GM18870 (cell line): ENCODE results near the gene ITGB2.

Experiments
- ATAC-seq: cut with Tn5 transposase; IDR thresholded peaks from one replicate; pipeline ENCODE4 v1.9.1; 2021; ENCODE audit warnings: moderate library complexity; ENCODE audit not compliant: unreplicated experiment

Gene ITGB2

DNA sequence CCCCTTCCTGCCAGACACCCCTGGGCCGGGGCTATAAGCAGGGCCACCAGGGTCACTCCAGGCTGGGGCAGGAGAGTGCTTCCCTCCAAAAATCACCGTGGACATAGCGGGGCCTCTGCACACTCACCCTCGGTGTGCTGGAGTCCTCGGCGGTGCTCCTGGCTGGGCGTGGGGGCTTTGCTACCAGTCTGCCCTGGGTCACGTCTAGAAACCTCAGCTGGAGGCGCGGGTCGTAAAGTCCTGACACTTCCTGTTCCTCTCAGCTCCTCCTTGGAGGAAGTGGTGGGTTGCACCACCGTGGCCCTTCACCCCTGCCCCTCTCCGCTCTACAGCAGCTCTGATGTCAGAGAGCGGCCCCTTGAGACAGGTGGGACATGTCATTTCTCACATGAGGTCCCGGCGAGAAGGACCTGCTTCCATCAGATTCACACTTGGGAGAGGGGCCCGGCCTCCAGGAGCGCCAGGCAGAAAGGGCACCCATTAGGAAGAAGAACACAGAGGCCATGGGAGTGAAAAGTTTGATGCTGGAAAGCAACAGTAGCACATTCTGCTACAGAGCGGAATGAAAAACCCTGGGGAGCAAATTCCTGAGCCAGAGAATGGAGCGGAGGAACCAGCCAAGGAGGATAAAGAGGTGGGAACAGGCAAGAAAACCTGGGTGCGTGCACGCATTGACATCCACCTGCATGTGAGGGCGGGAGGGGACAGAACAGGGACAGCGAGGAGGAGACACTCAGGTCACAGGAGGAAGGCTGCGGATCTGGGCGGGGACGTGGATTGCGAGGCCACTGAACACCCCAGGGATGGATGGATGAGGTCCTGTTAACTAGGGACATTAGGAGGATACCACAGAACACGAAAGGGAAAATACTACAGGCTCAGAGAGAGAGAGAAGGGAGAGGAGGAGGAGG, at the start of gene ITGB2:
Gene ITGB2, minus strand, starts transcription at position 206 of the 911 bp plus-strand sequence. CDS start 10,117 bp downstream, outside the sequence.
- ATAC-seq, result no peak

DNA sequence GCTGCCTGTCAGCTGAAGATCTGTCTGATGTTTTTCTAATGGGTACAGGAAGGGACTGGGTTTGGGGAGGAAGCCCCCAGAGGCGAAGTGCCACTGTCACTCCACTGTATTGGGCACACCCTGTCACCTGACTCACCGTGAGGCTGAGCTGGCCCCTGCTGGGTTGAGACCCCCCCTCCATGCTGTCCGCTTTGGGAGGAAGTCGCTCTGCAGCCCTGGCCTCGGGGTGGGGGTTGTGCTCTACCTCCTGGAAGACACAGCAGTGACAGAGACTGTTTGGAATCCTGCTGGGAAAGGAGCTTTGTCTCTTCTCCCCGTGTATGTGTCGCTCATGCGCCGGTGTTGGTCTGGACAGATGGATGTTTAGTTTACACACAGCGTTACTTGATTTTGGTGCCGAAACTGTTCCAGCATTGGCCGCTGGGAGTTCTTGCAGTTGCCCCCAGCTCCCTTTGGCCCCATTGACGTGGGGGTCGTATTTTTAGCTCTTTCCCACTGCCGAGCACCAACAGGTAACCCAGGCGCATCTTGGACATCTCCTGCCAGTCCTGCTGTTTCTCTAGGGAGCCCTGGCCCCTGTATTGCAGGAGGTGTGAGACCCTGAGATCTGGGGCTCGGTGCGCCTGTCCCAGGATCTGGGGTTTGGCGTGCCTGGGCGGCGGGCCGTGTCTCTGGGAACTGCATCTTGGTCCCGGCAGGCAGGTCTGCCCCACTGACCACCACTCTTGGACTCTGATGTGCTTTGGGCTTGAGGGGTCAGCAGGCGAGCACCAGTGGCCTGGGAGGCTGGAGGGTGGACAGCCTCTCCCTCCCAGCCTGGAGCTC, 49.4 kb upstream of the ITGB2 start:
- ATAC-seq, result no peak

DNA sequence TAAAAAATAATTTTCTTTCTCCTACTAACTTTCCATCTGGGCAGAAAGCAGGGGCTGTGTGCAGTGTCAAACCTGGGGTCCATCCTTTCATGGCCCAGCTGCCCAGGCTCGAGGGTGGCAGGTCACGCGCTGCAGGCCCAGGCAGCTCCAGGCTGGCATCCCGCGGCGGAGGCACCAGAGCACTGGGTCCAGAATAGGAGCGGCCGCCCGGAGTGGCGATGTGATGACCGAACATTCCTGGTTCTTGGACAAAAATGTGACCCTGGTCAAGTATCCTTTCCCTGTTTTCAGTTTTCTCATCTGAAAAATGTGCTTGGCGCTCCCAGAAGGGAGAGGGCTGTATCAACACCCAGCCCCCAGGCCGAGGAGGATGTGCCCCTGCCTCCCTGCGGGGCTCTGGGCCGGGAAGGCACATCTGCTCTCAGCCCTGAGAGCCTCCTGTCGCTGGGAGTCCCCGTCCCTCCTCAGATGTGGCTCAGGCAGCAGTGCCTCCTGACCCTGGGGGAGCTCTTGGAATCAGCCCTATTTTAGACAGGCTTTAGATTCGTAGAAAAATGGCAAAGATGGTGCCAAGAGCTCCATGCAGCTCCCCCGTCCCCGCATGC, 48.5 kb upstream of the ITGB2 start:
- no peak for ATAC-seq

DNA sequence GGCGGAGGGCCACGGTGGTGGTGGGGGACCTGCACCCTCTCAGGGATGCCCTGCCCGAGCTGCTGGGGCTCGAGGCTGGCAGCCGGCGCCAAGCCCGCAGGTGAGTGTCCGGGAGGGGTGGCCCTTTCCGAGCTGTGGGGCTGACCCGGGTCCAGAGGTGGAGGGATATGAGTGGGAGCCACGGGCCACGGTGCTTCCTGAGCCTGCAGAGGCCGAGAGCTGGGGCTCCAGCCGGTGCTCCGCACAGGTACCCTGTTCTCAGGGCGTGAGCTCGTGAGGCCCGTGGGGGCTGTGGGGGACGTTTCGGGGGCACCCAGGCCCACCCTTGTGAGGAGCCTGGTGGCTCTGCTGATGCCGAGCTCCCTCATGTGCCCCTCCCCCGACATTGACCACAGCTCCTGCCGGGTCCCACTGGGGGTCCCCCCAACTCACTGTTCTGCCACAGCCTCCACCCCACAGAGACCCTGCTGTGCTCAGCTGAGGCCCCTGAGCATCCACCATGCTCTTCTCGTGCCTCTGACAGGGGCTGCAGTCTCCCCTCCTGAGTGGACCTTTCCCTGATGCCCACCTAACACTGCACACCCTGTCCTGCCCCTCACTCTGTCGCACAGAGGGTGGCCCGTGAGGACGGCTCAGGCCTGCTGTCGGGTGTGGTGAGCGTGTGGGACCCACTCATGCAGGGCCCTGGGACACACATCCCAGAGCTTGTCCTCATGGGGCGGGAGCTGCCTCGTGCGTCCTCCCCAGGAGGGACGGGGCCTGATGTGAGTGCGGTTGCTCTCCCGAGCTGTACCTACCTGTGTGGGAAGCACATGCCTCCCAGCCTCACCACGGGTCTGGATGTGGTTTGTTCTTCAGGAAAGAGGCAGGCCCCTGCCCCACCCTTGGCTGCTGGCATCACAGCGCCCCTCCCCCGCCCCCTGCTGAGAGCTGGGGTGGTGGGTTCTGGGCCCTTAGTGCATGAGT, 46.7 kb upstream of the ITGB2 start:
- ATAC-seq, result no peak

DNA sequence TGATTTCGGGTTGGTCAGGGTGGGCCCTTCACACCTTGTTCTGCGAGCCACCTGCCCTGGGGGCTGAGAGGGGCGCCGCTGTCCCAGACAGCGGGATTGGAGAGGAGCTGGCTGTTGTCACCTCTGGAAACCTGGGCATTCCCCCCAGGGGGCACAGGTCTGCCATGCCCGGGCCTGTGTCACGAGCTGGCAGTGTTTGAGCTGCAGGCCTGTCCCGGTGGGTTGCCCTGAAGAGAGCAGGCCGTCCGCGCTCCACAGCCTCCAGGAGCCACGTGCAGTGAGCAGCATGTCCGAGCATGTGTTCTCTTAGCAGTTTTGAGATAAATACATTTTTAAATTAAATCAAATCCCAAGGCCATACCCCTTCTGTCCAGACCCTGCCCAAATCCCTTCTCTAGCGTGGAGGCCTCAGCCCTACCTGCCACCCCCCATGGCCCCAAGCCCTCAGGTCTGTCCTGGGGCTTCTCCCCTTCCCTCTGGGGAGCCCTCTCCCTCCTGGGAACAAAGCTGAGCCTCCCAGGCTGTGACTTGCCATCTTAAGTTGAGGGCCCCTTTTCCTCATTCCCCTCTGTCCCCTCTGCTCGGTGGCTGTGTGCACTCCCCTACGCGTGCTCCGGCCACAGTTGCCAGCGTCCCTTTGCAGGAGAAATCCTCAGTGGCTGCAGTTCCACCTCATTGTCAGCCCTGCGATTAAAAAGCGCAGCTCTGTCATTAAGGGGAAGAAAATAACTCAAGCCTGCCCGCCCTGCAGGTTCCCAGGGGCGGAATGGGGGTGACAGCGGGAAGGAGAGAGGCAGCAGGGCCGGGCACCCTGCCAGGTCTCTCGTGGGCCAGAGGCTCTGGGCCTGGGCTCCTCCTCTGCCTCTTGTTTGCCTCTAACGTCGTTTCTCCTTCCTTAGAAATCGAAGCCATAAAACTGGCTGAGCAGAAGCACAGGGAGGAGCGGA, 45.7 kb upstream of the ITGB2 start:
- ATAC-seq, result no peak

DNA sequence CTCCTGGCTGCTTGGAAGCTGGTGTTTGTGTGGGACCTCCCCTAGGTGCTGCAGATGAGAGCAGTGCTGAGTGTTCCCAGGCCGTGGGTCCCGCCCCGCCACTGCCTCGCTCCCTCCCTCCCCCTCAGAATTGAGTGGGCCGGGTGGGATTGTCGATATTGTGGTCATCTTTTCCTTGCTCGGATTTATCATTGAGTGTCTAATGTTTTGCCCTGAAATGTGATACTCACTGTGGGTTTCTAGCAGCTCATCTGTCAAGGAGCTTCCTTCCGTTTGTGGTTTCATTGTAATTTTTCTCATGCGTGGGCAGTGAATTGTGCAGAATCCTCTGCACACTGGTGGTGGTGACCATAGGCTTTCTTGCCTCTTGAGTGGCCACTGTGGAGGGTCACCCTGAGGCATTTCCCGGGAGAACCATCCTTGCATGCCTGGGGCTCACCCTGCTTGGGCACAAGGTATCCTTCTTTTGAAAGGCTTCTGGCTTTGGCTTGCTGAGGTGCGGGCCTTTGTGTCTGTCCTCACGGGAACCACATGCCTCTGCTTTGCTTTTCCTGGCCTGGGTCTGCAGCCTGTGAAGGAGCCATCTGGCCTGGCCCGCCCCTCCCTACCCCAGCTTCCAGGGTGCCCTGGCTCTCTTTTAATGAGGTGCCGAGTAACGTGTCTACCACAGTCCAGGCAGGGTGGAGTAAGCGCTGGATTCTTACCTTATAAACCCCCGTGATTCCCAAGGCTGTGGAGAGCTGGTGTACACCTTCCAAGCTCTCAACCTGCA, 44.7 kb upstream of the ITGB2 start:
- no peak for ATAC-seq

DNA sequence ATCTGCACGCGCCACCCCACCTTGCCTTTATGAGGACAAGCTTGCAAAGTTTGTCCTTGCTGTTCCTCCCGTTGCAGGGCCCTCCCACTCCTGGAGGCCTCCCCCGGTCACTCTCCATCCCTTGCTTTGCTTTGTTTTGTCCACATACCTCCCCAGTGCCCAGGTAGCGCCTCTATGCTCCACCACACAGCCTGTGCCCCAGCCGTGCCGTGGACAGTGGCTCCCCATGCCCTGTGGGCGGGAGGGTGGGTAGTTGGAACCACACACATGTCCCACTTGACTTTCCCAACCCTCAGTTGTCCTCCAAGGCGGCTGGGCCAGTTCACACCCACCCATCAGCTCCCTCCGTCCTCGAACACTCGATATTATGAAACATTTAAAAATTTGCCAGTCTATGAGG, 43.7 kb upstream of the ITGB2 start:
- no peak for ATAC-seq

DNA sequence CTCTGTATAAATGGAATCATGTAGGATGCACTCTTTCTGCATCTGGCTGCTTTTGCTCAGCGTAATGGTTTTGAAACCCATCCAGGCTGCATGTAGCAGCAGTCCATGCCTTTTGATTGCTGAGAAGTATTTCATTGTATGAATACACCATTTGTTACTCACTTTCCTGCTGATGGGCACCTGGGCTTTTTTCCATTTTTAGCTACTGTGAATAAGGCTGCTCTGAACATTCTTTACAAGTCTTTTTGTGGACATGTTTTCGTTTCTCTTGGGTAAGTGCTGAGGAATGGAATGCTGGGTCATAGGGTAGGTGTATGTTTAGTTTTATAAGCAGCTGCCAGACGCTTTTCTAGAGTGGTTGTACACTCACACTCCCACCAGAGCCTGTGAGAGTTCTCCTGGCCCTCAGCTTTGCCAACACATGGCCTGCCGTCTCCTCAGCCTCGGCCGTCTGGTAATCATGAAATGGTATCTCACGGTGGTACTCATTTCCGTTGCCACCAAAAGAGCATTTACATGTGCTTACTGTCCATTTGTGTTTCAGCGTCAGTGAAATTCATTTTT, 41.8 kb upstream of the ITGB2 start:
- no peak for ATAC-seq

DNA sequence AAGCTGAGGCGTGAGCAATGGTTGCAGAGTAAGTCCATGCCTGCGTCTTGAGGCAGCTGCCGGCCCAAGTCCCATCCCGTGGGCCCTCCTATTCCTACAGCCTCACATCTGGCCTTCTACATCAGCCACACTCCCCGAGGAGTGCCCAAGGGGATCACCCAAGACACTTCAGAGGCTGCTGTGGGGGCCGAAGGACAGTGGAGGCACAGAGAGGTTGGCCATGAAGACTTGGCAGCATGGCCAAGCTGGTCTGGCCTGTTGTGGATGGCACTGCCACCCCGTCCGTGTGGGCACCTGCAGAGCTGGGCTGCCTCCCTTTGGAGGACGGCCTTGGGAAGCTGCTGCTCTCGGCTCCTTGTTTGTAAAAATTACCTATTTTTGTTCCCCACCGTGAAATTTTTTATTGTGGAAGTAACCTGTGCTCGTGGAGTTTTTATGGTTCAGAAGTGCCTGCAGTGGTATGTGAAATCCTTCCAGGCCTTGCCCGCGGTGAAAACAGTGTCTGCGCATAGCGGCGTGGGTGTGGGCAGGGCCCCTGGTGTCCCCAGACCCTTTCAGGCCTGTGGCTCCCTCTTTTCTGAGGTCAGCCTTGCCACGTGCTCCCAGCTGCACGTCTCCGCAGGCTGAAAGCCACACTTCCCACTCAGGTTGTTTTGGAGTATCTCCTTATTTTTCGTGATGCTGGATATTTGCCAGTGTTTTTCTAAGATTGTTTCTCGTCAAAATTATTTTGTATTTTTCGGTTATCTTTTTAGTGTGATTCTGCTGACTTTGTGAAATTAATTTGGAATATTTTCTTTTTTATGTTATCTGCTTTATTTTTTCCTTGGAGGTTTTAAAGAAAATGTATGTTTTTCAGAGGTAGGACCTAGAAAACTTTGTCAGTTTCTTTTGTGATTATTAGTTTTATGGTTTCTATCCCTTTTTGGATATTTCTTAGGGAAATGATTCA, 39.7 kb upstream of the ITGB2 start:
- no peak for ATAC-seq

DNA sequence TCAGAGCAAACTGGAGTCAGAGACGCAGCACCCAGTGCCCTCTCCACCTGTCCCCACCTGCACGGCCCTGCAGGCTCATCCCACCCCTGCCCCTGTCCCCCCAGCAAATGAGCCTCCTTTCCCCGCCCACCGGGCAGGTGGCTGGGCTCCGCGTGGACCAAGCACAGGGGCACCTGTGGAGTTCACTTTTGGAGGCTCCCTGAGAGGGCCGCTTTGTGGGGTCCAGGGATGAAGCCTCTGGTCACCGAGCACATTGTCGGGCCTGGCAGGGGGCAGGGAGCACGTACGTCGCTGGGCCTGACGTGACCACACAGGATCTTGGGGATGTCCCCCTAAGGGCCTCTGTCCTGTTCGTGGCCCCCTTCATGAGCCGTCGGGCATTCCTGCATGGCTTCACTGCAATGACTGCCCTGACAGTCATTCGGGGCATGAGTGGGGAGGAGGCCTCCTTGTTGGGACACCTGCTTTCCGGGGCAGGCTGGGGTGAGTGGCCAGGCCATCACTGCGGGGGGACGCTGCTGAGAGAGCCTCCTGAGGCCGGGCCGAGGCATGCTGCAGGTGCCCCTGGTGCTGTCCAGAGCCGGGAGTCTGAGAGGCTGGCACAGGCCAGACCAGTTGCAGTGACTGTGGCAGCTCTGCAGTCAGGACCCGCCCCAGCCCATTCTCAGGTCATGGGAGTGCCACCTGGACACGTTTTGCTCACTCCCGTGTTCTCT, 38.8 kb upstream of the ITGB2 start:
- ATAC-seq, result no peak

DNA sequence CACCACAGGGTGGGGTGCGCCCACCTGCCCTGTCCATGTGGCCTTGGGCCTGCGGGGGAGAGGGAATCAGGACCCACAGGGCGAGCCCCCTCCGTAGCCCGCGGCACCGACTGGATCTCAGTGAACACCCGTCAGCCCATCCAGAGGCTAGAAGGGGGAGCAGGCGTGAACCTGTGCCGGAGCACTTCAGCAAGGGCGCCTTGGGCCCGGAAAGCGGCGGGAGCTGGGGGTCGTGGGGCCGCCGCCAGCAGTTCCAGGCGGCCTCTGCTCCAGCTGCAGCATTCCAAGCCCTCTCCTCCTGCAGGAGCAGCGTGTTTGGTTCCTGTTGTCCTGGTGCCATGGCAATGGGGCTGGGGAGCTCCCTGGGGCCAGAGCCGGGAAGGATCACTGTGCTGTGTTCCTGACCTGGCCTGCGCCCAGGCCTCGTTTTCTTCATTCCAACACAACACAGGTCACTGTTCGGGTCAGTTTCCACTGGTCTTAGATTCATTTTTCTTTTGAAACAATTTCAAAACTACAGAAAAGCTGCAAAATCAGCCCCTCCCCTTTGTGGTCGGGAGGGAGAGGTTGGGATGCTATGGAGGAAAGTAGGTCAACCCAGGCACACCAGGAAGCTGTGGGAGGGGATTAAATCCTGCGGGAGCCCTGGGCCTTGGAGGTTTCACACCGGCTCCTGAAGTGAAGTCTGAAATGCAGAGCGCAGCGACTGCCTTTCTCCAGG, 37.9 kb upstream of the ITGB2 start:
- ATAC-seq, result no peak

DNA sequence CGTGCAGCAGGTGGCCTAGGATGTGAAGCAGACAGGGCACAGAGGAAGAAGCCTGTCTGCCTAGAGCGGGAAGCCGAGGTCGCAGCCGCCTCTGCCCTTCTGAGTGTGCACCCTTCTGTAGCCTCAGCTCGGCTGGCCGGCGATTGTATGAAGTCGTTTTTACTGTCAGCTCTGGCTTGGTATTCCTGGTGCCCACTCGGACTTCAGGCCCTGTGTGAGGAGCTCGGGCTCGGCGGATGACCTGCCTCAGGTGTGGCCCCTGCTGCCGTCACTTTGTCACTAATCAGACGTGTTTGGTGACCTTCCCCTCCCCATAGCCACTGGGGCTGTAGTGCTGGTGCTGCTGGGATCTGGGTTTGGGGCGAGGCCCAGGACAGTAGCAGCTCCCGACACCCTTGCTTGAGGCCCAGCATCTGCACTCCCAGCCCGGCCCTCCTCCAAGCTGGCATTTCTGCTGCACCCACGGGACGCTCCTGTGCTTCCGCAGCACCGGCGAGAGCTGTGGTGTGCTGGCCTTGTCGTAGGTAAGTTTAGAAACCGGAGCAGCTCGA, 37.3 kb upstream of the ITGB2 start:
- no peak for ATAC-seq

DNA sequence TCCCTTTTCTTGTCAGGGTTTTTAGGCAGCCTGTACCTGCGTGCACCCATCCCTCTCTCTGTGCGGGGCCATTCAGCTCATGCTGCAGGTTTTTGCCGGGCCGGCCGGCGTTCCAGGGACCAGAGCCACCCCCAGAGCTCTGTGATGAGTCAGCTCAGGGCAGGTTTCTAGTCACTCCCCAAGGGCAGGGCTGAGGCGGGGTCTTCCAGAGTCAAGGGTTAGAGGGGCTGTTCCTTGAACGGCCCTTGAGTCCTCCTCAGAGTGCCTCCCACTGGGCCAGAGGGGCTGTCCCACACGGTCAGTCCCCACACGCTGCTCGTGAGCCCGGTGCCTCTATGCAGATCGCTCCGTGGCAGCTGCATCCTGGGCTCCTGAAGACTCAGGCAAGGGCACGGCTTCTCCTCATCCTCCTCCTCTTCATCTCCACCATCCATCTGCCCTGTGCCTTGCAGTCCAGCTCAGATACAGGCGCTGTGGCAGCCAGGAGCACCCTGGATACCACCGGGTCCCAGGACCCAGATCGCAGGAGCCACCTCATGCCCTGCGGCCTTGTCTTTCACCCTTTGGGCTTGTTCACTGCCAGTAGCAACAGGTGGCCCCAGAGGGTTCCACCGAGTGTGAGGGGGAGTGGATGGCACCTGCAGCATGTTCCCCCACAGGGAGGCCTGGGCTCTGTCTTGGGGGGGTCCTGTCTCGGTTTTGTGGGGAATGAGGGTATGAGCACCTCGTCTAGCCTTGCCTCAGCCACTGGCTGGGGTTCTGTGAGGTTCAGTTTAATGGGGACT, 36.5 kb upstream of the ITGB2 start:
- no peak for ATAC-seq

DNA sequence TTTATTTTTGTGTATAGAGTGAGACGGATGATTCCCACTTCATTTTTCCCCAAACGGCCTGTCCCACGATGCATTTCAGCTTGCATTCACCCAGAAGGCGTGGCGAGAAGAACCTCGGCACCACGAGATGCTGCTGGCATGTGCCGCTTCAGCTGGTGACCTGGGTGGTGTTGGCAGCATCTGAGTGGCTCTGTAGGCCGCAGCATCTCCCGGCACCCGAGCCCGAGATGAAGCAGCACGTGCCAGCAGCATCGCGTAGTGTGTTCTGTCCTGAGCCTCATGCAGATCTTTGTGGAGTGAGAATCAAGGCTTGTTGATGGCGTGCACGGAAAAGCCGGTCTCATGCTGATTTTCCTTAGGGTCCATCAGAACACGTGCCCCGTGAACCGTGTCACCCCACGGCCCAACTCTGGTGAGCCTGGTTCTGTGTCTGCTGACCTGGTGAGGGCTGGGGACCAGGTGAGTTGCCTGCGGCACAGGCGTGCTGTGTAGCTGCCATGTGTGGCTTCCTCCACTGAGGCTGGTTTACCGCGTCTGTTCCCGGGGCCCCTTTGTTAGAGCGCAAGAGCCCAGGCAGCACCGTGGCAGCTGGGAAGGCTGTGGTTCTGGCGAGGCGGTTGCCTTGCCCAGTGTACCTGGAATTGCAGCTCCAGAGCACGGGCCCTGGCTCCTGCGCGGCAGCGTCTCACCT, 35.8 kb upstream of the ITGB2 start:
- ATAC-seq, result no peak
